Measurements from ENCODE around the gene C1orf52. TPM values are rescaled to one million over a fixed set of nuclear protein-coding genes. Genes with fewer than 3 reads are reported as not detected.
A peak's percentile ranks its signal among the peaks of the same experiment; 100 is the strongest.

The C1orf52 gene
- total and polyA plus RNA-seq, 2 of the 13 experiments (the other 11 are each of a cell fraction or from before 2014, with no cell fraction given), result 19.4 to 27.4 TPM

- TF ChIP-seq DMTF1 (CRISPR knock-in tag; IDR thresholded peaks at IDR 0.05), result no peak
- TF ChIP-seq HOXD1 (CRISPR knock-in tag; IDR thresholded peaks at IDR 0.05), result no peak
- peak; percentile 59; the same call in 1 of the 2 replicates for TF ChIP-seq ZNF543 (CRISPR knock-in tag; IDR thresholded peaks at IDR 0.05)
- TF ChIP-seq SRSF1 (optimal IDR thresholded peaks at IDR 0.05; ENCODE audit: low read depth, low read length), result no peak
- no peak for TF ChIP-seq ZNF18 (CRISPR knock-in tag; IDR thresholded peaks at IDR 0.05; ENCODE audit: insufficient replicate concordance)
- no peak for TF ChIP-seq ISX (CRISPR knock-in tag; conservative IDR thresholded peaks at IDR 0.05)
- no peak for TF ChIP-seq ZSCAN5A (CRISPR knock-in tag; IDR thresholded peaks at IDR 0.05; ENCODE audit: borderline replicate concordance)
- TF ChIP-seq NFATC3 (CRISPR knock-in tag; IDR thresholded peaks at IDR 0.05), result no peak
- TF ChIP-seq IRF2 (CRISPR knock-in tag; IDR thresholded peaks at IDR 0.05), result peak; percentile 71
- no peak for TF ChIP-seq ZNF589 (CRISPR knock-in tag; conservative IDR thresholded peaks at IDR 0.05)
- TF ChIP-seq DZIP1 (CRISPR knock-in tag; IDR thresholded peaks at IDR 0.05), result no peak
- no peak for TF ChIP-seq ATF1 (CRISPR knock-in tag; IDR thresholded peaks at IDR 0.05)
- no peak for TF ChIP-seq ZNF878 (CRISPR knock-in tag; IDR thresholded peaks at IDR 0.05)
- TF ChIP-seq PPARG (CRISPR knock-in tag; conservative IDR thresholded peaks at IDR 0.05), result no peak
- no peak for TF ChIP-seq NPAS2 (CRISPR knock-in tag; IDR thresholded peaks at IDR 0.05; ENCODE audit: borderline replicate concordance)
- TF ChIP-seq NCOA1 (CRISPR knock-in tag; IDR thresholded peaks at IDR 0.05), result no peak
- TF ChIP-seq ARID2 (CRISPR knock-in tag; IDR thresholded peaks at IDR 0.05; ENCODE audit: borderline replicate concordance), result no peak
- TF ChIP-seq ZNF343 (CRISPR knock-in tag; IDR thresholded peaks at IDR 0.05), result no peak; the same call in 1 of the 2 replicates
- TF ChIP-seq SOX6 (IDR thresholded peaks at IDR 0.05), result no peak
- peak; percentile 27; the same call in 1 of the 2 replicates for TF ChIP-seq SOX6 (CRISPR knock-in tag; IDR thresholded peaks at IDR 0.05)
- TF ChIP-seq KLF6 (CRISPR knock-in tag; IDR thresholded peaks at IDR 0.05), result peak; percentile 34; the same call in 1 of the 2 replicates
Observed at GRCh38 chr1:85259118-85259911, at the start of gene C1orf52 (continued).

Measured in HepG2 (cell line).